Right kidney (tissue), 1 donor: Measurements from ENCODE around the gene DTNA.
"Not testable (repeated sequence)": the region's sequence is repeated elsewhere in the genome, so short reads cannot be mapped to it uniquely, and the experiment has no call there.

ENCODE experiments used
- DNase-seq: peaks from one replicate; pipeline ENCODE4 v3.0.0-alpha.2; 2016

DTNA gene

DNA sequence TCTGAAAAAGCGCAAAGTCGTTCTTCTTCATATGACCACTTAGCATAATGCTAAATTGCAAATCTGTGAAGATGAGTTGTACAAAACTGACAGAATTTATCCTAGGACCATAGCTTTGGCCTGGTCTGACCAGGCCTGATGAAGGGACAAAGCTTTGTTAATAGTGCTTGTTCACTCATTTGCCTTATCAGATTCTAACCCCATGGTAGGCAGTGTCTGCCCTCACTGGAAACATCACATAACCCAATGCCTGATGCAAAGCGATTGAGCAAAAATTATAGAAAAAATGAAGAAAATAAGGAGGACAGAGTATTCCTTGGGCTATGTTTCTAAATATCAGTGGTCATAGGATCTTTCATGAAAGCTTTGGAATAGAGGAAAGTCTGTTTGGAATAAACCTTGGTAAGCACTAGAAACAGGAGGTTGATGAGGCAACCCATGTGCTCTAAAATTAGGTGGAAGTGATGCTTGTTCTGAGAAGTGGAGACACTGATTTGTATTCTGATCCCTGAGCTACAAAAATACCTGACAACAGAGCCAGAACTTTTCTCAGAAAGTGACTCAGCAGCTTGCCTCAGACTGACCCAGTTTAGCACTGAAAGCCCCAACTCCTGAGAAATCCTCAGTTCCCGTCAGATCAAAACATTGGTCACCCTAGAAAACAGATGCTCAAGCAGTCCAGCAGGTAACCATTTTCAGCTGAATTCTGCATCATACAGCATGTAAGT lies 199.7 kb downstream of the DTNA start:
- no peak for DNase-seq

DNA sequence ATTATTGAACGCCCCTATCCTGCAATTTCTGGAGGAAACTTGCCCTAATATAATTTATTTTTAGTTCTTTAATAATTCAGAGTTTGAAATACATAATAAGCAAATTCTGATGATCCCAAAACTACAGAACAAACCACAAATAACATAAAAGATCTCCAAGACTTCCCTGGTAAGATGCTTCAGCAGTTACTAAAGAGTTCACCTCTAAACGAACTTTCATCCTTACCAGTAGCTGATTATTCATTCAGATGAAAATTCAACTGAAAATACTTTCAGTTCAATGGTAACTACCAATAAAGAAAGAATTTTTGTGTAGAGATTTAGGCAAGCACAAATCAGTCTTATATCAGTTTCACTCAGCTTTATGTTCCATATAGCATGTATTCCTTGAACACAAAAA lies 201.0 kb downstream of the DTNA start:
- DNase-seq = no peak

DNA sequence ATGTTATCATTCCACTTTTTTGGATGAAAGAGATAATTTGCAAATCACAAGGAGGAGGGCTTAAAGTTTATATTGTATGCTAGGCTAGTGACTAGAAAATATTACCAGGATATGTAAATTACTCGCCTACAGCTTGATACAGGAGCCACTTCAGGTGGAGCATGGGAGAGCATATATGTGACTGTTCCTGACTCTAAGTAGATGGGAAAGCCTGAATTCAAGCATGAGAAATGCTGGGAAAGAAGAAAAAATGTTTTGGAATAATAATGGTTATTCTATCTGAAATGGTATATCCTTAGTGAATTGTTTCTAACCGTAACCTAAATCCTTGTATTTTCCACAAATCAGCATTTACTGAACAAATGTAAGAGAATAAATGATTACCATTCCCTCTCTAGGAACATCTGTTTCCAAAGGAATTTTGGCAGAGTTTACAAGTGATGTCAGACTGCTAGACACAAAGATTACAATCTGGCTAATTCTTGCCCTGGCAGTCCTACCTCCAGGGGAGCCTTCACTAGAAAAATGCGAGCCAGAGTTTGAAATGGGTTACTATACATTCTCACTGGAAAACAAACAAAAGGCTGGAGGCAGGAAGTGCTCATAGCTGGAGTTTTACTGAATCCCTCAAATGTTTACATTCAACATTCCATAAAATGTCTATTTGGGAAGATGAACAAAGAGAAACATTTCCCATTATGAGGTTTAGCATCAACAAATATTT lies 201.7 kb downstream of the DTNA start:
- DNase-seq = no peak

DNA sequence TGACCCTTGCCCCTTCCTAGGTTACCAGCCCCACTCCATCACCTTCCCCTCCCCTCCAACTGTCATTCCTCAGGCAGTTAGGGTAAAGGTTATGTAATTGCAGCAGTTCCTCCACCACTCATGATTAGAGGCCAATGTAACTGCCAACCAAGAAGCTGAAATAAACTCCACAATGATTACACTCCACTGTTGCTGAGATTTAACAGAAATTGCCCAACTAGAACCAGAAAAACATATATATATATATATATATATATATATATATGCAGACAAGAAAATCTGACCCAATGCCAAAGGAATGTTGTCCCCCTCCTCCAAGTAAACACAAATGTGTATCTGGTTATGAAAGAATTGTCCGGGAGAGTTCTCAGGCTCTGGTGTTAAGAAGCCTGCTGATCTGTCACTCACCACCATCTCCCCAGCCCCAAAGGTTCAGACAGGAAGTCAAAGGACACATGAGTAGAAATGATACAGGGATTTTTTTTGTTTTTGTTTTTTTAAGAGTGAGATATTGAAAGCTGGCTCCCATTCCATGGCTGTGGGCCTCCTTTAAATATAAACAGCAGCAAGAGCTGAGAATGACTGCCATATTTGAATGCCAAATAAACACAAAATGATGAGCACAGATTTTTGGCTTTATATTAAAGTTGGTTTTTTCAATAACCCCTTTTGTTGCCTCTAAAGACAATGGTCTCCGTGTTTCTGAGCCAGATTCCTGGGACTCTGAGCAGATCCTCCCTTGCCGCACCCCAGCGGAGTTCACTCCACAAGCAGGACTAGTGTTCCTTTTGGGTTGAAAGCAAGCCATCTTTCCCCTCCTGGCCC lies 204.0 kb downstream of the DTNA start:
- DNase-seq = no peak

DNA sequence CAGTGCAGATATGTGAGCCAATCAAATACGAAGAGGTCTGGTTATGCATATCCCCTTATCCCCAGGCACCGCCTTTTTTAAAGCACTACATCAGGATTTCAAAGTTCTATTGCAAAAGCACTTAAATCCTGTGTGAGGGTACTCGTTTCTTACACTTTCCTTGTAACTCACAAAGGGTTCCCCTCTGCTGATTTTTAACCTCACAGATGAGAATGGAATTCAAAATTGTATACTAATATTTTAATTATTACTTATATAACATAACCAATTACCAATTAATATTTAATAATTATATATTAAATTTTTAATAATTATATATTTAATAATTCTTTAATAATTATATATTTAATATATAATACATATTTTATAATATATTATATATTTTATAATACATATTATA lies 204.9 kb downstream of the DTNA start:
- DNase-seq = no peak

DNA sequence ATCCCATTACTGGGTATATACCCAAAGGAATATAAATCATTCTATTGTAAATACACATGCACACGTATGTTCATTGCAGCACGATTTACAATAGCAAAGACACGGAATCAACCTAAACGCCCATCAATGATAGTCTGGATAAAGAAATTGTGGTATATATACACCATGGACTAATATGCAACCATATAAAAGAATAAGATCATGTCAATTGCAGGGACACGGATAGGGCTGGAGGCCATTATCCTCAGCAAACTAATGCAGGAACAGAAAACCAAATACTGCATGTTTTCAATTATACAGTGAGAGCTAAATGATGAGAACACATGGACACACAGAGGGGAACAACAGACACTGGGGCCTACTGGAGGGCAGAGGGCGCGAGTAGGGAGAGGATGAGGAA lies 206.4 kb downstream of the DTNA start:
- DNase-seq = not testable (repeated sequence)

DNA sequence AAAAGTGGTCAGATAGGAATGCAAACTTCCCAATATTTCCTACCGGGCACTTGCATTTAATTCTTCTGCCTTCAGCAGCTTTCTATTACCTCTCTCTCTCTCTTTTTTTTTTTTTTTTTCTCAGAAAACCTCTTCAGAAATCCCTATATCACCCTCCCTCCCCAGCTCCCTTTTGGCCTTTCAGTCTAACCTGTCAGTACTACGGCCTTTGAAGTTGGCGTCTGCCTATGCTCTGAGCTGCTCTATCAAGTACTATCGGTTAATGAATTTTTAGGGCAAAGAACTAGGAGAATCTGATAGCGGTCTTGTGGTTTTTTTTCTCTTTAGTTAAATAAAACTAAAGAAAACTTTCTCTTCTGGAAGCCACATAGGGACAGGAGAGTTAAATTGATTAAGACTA lies 208.8 kb downstream of the DTNA start:
- no peak for DNase-seq

DNA sequence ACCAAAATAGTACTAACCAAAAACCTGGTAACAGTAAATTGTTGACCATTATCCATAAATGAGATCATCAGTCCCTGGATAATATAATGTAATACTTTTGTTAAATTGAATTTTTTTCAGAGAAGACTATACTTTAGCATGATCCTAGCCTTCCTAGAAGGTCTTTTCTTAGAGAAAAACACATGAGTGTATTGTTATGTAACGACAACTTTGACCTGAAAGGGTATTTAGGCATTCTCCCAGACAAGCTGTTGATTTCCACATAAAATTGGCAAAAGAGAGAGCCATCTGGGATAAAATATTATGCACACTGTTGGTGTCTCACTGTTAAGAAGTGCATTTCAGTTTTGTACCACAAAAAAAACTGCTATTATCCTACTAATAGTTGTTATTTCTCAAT lies 211.1 kb downstream of the DTNA start:
- DNase-seq = no peak

DNA sequence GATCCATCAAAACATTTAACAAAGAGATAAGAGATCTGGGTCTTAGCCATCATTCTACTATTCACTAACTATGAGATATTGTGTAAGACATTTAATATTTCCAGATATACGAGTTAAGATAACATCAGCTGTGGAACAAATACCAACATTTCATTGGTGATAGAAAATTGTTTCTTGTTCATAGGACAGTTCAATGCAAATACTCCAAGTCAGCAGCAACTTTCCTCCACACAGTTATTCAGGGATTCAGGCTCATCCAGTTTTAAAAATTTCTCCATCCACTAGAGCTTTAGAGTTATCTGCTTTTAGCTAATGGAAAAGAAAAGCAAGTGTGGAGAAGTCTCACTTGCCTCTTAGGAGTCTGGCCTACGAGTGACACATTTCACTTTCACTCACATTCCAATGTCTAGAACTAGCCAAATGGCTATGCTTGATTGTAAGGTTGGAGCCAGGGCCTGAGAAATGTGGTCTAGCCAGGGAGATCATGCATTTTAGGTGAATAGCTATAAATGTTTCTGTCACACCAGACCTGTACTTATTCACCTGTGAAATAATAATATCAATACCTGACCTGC lies 211.8 kb downstream of the DTNA start:
- DNase-seq = no peak

DNA sequence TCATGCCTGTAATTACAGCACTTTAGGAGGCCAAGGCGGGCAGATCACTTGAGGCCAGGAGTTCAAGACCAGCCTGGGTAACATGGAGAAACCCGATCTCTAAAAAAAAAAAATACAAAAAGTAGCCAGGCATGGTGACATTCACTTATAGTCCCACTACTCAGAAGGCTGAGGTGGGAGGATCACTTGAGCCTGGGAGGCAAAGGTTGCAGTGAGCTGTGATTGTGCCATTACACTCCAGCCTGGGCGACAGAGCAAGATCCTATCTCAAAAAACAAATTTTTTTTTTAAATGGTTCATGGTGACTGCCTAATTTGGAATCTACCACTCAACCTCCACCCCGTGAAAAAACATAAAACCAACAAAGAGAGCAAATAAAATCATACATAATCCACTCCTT lies 212.5 kb downstream of the DTNA start:
- DNase-seq = not testable (repeated sequence)

DNA sequence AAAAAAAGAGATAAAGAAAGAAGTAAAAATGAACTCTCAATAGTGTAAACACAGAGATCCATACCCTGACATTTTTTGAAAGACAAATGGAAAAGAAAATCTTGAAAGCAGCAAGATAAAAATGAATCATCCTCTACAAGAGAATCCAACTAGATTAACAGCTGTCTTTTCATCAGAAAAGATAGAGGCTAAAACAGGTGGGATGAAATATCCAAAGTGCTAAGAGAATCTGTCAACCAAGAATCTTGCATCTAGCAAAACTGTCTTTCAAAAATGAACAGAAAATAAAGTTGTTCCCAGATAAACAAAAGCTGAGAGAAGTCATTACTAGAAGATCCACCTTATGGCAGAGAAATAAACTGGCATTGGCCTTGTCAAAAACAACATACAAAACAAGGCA lies 213.8 kb downstream of the DTNA start:
- DNase-seq = no peak

DNA sequence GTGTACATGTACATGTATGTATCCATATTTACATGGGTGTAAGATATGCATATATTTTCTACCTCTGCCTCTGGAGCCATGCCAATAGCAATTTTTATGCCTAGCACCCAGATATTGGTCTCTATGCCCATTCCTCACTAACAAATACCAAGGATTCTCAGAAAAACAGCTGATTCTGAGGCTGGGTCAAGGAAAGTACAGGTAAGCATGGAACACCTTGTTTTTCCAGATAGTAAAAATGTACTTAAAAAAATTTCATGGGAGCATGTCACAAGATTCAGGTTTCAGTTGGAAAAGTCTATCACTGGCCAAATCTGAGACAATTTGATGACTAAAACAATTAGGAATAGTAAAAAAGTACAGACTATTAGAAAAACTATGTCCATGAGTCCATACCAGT lies 216.6 kb downstream of the DTNA start:
- DNase-seq = no peak

DNA sequence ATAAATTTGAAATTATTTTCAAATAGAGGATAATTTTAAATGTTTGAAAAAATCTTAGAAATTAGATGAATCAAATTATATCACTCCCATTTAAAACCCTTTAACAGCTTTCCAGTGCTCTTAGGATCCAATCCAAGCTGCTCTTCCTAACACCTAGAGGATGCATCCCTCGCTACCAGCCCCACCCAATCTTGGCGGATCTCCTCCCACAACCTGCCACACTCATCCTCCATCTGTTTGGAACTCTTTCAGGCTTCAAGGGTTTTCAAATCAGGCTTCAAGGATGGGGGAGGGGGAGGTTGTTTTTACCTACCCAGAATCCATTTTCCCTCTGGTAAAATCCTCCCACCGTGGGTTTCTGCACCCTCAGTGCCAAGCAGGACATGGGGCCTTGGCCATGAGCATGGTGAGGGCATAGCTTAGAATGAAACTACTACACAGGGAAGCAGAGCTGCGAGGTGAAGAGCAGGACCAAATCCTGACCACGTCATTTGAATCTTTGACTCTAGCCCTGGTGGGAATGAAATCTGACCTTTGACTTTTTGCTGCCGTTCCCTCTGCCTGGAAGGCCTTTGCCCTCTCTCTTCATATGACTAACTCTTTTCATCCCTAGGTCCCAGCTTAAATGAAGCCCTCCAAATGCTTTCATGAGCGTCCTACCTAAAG lies 218.1 kb downstream of the DTNA start:
- no peak for DNase-seq

DNA sequence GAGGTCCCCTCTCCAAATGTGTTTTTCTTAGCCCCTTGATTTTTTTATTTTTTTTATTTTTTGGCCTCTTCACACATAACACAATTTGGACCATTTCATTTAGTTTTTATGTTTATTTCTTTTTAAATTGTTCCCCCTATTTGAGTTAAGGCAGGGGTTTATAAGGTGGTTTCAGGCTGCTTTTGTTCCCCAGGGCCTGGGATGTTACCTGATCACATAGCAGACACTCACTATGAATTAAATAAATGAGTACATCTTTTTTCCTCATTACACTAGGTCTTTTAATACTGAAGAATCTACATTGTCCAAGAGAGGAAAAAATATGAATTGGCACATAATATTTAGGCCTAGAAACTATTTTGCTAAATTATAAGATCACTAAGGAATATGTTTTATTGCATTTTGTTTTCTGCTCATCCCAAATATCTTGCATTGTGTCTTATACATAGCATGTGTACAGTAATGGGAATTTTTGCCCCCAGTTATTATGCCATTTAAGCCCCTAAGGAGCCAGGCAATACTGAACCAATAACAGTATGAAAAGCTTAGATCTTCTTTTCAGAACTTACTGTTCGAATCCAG lies 218.7 kb downstream of the DTNA start:
- no peak for DNase-seq

DNA sequence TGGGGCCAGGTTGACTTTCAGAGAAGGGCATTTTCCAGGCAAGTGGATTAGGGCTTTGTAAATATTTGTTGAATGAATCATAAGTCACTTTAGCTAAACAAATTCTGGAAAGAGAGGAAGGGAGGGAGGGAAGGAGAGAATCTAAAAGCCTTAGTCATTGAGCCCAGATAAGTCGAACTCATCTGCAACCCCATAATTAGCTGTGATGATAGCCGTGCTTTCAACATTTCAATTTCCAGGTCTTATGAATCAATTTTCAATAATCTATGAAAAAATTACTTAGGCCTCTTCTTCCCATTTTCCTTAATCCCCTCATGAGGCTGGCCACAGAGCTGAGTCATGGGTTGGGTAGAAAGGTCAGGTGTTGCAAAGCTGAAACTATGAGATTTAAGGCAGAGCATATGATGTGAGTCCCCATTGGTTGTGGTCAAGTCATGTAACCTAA lies 219.3 kb downstream of the DTNA start:
- DNase-seq = no peak

DNA sequence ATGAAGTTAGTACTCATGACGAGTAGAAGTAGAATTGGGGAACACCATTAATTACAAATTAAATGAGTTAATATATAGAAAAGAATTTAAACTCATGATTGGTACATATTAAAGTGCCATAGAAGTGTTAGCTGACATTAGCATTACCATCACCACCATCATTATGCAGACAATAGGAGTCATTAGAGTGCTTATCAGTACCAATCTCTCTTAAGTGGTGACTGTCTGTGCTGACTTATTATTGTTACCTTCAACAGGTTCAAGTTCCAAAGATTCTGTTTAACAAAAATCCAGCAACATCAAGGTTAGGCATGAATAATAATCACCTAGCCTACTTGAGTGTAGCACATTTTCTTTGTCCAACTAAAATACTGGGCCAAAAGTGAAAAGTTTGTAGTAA lies 222.3 kb downstream of the DTNA start:
- DNase-seq = no peak

DNA sequence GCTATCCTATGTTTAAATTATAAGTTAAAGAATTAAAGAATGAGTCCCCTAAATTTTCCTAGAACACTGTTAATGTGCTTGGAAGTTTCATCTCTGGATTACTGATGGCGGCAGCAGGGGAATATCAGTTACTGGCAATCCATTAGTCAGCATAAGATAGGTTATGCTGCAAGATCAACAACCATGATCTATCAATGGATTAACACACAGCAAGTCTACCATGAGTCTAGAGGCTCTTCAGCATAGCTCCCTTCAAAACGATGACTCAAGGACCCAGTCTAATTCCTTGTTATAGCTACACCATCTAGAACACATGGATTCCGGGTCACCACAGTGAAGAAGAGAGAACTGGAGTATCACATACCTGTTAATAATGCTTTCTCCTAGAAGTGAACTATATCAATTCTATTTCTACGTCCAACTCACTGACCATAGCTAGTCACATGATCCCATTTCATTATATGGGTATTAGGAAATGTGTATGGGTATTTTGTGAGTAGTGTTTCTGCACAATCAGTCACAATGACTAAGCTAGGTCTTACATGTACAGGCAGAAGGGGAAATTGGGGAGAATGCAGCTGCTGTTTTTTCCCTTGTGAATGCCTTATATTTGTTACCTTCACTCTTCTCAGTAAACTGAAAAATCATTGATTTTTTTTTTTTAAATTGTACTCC lies 222.8 kb downstream of the DTNA start:
- no peak for DNase-seq

DNA sequence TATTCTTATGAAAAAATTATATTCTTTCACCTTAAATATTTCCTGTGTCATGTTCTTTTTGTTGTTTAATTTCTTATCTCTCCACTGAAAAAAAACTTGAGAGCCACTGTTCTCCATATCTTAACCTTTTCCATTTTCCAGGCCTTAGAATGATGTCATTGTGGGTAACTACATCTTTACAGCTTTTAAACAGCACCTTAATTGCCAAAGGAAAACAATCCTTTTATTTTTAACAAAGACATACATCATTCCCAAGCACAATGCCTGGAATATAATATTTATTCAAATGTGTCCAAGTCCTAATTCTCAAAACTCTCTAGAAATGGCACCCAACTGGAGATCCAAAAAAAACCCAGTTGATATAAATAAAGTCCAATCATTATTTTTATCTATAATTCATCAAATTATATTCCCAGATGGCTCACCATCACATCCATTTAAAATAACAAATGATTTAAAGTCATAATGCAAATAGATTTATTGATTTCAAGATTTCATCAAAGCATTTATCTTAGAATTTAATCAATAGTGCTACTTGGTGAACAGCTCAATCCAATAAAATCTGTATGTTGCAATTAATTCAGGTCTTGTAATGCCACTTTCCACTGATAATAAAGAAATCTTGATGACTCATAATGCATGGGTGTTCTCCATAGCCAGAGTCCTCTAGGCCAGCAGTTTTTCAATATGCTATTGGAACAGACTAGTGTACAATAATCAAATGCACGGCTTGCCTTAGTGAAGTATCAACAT lies 224.0 kb downstream of the DTNA start:
- no peak for DNase-seq

DNA sequence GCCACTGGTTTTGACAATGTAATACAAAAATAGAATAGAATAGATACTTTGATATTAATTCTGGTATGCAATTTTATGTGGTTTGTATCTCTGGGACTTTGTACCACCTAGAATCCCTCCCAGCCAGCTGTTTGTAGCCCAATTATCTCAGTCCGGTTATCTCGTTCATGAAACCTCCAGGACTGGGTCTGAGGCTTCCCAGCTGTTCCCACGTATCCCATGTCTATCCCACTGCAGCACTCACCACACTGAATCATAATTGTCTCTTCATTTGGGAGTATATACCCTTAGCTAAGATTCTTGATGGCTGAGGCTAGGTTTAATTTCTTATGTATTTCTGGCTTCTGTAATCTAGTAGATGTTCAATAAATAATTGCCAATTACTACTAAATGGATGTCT lies 226.7 kb downstream of the DTNA start:
- no peak for DNase-seq

DNA sequence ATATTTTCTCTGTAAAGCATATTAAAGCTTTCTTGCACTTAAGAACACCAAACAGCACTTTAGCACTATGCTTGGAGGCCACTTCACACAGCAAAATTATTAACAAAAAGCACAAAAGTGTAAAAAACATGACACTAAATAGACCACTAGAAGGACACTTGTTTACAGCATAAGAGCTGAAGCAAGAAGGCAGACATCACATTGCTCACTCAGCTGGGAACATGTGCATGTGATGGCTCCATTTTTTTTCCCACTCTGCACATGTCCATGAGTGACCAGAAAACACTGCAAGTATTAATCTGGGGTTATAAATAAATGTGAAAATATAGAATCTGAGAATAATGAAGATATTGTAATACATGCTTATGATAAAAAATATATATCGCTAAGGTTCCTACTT lies 228.0 kb downstream of the DTNA start:
- DNase-seq = no peak
